HG03066 (cell line): ENCODE data around the gene TNFSF11.
"Not testable (repeated sequence)": the region's sequence is repeated elsewhere in the genome, so short reads cannot be mapped to it uniquely, and the experiment has no call there.

Experiments
- ATAC-seq: cut with Tn5 transposase; IDR thresholded peaks from one replicate; pipeline ENCODE4 v1.9.1; 2021; ENCODE audit warnings: low read depth; ENCODE audit not compliant: unreplicated experiment

TNFSF11 gene

DNA sequence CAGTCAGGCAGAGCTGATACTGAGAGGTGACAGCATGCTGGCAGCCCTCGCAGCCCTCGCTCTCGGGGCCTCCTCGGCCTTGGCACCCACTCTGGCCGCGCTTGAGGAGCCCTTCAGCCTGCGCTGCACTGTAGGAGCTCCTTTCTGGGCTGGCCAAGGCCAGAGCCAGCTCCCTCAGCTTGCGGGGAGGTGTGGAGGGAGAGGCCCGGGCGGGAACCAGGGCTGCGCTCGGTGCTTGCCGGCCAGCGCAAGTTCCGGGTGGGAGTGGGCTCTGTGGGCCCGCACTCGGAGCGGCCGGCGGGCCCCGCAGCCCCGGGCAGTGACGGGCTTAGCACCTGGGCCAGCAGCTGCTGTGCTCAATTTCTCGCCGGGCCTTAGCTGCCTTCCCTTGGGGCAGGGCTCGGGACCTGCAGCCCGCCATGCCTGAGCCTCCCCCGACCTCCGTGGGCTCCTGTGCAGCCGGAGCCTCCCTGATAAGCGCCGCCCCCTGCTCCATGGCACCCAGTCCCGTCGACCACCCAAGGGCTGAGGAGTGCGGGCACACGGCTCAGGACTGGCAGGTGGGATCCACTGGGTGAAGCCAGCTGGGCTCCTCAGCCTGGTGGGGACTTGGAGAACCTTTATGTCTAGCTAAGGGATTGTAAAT, 14.3 kb upstream of the TNFSF11 start:
- ATAC-seq: not testable (repeated sequence)

DNA sequence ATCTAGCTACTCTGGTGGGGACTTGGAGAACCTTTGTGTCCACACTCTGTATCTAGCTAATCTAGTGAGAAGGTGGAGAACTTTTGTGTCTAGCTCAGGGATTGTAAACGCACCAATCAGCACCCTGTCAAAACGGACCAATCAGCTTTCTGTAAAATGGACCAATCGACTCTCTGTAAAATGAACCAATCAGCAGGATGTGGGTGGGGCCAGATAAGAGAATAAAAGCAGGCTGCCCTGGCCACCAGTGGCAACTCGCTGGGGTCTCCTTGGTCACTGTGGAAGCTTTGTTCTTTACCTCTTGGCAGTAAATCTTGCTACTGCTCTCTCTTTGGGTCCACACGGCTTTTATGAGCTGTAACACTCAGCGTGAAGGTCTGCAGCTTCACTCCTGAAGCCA, 13.6 kb upstream of the TNFSF11 start:
- ATAC-seq: not testable (repeated sequence)

GRCh38 chr13:42561752-42562467, 12.0 kb upstream of the TNFSF11 start:
- ATAC-seq: no peak

DNA sequence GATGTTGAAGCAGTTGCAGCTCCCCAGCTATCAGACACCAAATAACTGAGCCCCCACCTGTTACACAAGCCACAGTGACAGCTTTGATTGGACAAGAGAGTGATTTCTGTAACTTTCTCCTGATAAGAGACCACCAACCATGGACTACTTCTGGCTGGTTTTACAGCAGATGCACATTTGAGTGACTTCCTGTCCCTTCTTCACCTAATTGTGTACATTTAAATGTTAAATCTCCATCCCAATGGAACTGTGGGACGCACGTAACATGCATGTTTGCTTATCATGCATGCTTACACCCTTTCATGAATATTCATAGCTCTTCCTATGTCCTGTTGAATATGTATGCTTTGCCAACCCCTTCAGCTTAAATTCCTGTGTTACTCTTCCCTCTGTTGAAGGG, 6.0 kb upstream of the TNFSF11 start:
- ATAC-seq: no peak

DNA sequence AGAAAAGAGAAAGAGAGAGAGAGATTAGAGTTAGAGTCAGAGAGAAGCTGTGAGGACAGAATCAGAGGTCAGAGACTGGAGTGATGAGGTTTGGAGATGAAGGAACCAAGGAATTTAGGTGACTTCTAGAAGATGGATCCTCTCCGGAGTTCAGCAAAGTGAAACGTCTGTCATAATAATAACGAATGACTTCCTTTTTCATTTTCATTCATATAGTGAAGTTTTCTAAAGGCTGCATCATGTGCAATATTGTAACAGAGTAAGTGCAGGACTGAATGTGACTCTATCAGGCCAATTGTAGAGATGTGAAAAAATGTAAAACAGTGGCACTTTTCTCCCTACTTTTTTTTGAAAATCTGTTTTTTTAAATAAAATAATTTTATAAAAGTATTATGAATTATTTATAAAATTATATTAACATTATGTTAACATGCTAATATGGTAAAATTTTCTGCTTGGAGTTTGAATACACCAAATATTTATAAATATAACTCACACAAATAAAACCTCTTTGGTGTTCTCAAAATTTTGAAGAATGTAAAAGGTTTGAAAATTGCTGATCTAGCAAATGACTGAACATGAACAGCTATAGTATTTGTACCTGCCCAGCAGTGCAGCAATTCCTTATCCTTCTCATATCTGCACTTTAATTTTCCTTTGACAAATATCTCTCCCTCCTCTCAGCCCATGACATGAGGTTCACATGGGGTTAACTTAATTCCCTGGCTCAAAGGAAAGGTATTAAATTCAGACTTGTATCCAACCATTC, 4.2 kb upstream of the TNFSF11 start:
- no peak for ATAC-seq

DNA sequence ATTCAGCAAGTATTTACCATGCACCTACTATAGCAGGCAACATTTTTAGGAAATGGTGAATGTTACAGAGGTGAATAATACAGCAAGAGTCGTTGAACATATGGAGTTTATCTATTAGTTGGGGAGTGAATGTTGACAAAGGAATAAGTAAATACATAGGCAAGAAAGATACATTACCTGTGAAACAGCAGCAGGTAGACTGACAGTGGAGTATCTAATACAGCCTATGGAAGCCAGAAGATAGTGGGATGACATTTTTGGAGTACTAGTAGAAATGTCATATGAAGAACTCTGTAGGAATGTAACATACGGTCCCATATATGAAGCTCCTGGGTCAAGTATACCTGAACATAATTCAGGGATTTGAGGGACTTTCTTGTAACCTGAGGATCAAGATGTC, 2.1 kb upstream of the TNFSF11 start:
- ATAC-seq: no peak

GRCh38 chr13:42574435-42575311, 721 bp downstream of the TNFSF11 start:
- peak; percentile 62 for ATAC-seq

DNA sequence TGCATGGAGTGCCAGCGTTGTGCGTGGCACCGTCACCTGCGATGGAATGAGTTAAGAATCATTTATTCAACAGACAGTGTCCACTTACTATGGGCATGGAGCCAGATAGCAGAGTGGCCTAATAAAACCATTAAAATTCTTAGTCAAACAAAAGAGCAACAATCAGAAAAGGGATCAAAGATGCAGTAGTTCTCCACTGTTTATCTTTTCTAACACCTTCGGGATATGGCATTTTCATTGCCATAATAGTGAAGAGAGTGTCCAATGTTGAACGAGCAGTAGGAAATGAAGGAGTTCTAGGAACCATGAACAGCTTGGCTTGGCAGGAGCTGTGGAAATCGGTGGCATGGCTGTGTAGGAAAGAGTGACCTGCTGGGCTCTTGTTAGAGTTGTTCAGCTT, 2.0 kb downstream of the TNFSF11 start:
- ATAC-seq: no peak

GRCh38 chr13:42577538-42577937, 3.6 kb downstream of the TNFSF11 start:
- ATAC-seq: no peak

DNA sequence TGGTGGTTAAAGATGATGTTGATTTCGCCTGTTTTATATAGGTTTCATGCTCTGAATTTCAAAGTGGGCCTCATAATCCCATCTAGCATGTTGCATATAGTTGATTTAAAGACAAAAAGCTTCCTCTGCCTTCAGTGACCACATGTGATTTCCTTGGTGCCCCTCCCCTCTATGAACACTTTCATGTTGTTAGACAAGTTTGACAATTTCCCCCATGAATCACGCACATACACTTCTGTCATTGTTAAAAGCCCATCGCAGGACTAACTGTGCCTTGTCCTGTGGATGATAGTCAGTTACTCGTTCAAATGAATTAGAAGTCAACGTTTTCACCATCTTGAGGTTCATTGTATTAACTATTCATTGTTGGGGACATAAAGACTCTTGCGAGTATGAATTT, 6.7 kb downstream of the TNFSF11 start:
- no peak for ATAC-seq

GRCh38 chr13:42581427-42581826, 7.5 kb downstream of the TNFSF11 start:
- ATAC-seq: no peak

DNA sequence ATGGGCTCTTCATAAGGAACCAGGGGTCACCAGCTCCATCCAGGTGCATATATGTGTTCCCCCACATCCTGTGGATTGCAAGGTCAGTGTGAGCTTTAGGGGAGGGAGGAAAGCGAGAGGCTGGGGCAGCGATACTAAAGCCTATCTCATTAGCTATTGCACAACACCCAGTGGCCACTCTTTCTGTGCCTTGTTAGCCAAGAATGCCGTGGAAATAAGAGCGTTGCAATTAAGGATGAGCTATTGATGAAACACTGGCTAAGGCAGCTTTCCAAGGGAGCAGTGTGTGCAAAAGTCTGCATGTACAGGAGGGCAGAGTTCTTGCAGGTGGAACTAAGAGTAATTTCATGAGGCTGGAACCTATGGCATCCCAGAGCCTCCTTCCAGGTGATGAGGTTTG, 17.6 kb downstream of the TNFSF11 start:
- no peak for ATAC-seq

GRCh38 chr13:42592915-42593900, 19.3 kb downstream of the TNFSF11 start:
- ATAC-seq: no peak

GRCh38 chr13:42594481-42595252, 20.7 kb downstream of the TNFSF11 start:
- peak; percentile 65 for ATAC-seq

- ATAC-seq: no peak
Measured at GRCh38 chr13:42595253-42595571, 21.3 kb downstream of the TNFSF11 start.

GRCh38 chr13:42597505-42597904, 23.6 kb downstream of the TNFSF11 start:
- ATAC-seq: no peak

DNA sequence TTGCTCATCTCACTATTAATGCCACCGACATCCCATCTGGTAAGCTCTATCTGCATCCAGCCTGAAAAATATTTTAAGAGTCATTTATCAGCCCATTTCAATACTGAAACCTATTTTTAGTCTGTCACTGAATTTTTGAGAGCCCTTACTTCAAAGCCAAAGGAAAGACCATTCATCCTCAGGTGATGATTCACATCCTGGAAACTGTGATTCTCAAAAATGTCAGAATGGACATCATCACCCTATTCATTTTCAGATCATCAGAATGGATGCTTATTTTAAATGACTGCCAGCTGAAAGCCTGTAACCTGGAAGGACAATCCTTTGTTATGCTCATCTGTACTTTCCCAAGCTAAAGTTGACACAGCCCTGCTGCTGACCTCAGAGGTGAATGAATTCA, 27.0 kb downstream of the TNFSF11 start:
- ATAC-seq: no peak

GRCh38 chr13:42602906-42603305, 29.0 kb downstream of the TNFSF11 start:
- peak; percentile 97 for ATAC-seq

DNA sequence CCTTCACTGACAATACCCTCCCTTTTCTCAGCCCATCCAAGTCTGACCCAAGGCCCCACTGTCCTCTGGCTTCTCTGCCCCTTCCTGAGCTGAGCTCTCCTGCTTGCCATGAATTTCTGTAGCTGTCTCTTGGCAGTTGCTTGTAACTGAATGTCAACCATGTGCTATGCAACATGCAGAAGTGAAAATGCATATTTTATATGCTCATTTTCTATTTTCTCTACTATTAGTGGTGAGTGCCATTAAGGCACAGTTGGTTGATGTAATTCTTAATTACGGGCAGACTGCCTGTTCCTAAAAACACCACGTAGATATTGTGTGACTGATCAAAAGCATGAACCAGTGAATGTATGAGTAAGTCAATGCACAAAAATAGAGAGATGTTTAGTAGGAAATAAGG, 29.6 kb downstream of the TNFSF11 start:
- no peak for ATAC-seq
